ENCODE data around the gene AKAP13.

AKAP13 gene

DNA sequence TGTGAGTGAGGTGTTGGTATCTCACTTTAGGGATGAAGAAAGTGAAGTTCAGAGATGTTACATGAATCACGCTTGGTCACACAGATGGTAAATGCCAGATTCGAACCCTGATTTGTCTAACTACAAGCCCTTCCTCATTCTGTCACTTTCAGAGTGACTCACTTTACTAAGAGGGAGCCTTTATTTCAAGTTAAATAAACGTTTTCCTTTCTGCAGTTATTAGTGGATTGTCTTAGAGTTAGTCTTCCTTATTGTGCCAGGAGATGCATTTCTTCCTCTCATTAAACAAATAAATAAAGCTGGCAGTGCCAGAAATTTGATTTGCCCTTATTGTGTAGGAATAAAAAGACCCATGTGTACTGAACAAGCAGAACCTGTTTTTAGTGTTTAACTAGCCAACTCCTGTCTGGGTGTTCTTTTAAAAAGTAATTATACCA, 162.5 kb downstream of the AKAP13 start:
- DNase-seq = no peak

DNA sequence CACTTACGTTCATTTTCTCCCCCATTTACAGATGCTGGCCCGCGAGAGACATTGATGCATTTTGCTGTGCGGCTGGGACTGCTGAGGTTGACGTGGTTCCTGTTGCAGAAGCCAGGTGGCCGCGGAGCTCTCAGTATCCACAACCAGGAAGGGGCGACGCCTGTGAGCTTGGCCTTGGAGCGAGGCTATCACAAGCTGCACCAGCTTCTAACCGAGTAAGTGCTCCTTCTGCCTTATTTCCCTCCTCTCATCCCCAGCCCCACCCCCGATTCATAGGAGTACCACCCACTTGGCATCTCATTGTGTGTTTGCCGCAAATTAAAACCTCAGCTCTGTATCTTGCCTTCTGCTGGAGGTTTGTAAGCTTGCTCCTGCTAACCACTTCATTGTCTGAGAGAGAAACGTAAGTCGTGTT, 163.3 kb downstream of the AKAP13 start:
- DNase-seq = peak; percentile 33 to 63

DNA sequence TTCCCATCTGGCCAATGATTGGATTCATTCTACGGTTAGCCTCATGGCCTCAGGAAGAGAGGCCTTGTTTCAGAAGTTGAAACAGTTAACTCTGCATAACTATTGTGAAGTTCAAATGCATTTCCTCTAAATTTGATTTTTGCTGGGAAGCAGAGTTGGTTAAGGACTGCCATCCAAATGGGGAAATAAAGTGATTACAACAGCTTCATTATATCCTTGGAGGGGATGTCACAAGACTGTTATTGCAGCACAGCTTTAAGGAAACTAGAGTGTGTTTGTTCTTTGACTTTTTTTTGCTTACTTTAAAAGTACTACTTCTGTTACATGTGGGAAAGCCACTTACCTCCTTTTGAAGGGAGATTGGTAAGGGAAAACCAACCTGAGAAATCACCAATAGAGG, 164.8 kb downstream of the AKAP13 start:
- no peak for DNase-seq

DNA sequence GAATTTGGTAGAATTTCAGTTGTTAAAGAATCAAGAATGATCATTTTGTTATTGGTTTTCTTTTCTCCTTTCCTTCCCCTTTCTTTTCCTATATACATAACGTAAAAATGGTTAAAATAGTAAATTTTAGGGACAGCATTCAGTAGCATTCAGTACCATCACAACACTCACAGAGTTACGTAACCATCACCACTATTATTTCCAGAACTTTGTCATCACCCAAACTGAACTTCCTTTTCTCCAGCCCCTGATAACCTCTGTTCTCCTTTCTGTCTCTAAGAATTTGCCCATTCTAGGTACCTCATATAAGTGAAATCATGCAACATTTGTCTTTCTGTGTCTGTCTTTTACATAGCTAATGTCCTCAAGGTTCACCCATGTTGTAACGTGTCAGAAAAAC, 165.3 kb downstream of the AKAP13 start:
- no peak for DNase-seq

DNA sequence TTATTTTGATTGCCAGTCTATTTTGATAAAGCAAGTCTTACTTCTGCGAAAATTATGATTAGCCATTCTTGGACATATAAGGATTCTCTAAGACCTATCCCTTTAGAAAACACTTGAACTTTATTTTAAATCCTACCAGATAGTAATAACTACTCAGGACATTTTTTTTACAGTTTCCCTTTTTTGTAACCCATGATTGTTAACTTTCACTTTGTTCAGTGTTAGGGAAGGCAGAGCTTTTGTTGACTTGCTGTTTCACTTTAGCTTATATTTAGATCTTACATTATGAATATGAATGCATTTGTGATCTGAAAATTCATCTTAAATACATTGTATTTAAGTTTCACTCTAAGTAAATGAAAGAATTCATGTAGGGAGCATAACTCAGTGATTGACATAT, 167.0 kb downstream of the AKAP13 start:
- DNase-seq = no peak

DNA sequence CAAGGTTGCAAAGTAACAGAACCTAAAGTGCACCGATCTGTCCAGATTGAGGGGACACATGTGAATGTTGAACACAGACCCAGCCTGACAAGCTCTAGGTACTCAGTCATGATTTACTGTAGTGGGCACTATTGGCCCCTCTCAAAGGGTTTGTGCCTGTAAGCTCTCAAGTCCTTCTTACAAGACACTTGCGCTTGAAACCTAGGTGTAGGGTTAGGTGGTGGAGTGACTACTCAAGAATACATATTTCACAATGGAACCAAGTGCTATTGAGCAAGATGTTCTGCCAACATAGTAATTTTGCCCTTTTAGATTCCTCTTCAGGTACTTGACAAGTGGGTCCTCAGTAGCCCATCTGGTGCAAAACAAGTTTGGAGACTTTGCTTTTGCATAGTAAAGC, 169.9 kb downstream of the AKAP13 start:
- DNase-seq = no peak

DNA sequence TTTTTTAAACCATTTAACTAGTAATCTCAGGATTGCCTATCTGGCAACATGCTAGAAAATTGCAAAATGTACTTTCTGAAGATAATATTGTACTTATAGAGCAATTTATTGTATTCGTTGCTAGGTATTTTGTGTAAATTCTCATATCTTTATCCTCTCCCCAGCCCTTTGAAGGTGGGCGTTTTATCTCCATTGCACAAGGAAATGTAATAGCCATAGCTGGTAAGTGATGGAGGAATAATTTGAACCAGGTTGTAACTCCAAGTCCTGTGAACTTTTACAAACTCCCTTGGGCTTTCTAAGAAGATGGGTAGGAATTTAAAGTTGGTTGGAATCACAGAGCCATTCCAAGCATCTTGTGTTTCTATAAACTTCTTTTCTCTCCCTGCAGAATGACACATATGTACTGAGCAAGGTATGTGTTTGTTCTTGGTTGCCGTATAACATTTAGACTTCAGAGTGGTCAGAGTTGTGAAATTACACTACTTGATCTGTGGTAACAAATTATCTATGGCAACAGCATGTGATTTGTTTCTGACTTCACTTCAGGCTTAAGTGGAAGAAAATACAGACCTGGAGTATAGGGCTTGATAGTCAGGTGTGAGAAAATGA, 170.9 kb downstream of the AKAP13 start:
- DNase-seq = no peak

DNA sequence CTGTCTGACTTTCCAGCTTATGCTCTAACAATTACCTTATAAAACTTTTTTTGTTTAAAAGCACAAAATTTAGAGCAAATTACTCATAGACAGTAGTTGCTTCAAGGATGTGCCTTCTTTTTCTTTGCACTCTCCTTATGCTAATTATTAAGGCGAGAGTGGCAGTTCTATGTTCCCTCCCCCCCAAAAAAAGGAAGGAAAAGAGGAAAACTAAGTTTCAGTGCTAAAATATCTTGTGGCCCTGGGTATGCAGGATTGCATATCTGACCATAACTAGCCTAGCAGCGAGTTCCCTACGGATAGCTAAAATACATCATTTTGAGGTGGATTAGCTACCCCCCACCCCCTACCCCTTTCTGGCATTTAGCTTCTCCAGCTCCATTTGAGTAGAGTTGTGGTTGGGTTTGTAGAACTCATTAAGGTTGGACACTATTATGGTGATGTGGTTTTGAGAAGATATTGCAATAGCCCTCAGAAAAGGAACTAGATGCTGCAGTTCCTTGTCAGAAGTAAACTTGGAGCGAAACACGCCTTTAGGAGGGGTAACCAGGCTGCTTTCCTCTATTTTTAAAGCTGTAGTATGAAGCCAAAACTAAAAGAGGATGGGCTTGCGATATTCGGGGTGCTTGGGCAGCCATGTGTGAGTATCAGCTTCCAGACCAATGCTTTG, 174.6 kb downstream of the AKAP13 start:
- DNase-seq = no peak

DNA sequence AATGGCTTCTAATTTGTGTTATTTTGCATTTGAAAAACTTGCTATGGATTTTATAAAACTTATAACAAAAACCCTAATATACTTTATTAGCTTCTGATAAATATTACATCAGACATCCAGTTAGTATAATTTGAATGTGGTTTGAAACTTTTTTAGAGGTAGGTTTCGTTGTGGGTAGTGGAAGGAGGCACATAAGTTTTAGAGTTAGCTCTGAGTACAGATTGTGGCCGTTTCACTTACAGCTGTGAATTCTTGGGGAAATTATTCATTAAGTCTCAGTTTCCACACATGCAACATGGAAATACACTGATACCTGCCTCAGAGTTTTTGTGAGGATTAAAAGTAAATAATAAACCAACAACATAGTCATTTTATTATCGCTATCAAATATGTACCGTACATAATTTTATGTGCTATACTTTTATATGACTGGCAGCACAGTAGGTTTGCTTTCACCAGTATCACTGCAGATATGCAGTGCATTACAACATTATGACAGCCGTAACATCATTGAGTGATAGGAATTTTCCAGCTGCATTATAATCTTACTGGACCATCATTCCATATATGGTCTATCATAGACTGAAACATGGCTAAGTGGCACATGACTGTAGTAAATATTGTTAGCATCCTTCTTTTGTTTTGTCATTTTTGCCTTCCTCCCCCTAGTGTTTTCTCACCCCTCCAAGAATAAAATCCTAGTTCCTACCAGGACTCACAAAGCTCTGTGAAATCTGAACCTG, 175.6 kb downstream of the AKAP13 start:
- no peak for DNase-seq

DNA sequence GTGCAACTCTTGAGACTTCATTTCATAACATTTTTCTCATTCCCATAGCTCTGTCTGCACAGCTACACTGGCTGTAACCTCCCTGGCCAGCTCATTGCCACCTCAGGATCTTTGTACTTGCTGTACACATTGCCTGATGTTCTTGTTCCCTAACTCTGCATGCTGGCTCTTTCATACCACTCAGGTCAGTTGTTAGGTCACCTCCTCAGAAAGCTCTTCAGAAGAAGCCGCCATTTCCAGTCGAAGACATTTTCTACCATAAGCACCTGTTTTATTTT, 176.2 kb downstream of the AKAP13 start:
- DNase-seq = no peak

DNA sequence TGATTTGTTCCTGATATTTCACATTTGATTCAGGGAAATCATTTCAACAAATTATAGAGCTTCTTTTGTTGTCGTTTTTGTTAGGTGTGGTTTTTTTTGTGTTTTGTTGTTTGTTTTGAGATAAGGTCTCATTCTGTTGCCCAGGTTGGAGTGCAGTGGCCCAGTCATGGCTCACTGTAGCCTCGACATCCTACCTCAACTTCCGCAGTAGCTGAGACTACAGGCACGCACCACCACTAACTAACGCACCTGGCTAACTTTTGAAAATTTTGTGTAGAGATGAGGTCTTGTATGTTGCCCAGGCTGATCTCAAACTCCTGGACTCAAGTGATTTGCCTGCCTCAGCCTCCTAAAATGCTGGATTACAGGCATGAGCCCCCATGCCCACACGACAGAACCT, 177.0 kb downstream of the AKAP13 start:
- DNase-seq = no peak

DNA sequence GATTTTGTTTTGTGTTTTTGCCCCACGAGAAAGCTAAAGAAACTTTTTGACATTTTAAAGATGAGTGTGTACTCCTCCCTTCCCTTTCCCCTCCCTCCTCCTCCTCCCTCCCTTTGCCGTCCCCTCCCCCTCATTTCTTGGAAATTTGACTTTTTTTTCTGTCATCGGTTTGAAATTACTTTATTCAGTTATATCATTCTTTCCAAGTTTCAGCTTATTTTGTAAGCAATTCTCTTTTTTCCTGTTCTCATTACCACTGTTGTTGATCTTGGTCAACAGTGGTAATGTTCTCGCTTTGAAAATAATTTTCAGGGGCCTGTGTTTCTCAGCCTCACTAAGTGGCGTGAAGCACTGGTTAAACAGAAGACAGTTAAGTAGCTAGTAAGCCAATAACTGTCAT, 178.4 kb downstream of the AKAP13 start:
- no peak for DNase-seq

DNA sequence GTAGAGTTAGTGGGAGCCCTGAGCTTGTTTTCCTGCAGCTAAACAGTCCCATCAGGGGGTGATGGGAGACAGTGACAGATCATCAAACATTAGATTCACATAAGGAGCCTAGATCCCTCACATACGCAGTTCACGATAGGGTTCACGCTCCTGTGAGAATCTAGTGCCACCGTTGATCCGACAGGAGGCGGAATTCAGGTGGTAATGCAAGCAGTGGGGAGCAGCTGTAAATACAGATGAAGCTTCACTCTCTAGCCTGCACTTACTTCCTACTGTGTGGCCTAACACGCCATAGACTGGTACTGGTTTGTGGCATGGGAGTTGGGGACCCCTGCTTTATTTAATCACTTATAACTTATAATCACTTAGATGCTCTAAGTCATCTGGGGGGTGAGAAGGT, 179.1 kb downstream of the AKAP13 start:
- DNase-seq = no peak

DNA sequence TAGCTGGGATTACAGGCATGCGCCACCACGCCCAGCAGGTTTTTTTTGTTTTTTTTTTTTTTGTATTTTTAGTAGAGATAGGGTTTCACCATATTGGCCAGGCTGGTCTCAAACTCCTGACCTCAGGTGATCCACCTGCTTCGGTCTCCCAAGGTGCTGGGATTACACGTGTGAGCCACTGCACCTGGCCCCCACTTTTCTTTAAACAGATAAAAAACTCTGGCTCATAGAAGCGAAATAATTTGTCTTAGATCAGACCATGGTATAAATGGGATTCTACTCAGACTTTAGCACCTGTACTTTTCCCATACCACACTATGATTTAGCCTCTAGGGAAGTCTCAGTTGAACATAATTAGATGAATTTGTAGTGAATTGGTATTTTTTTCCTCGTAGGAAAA, 182.4 kb downstream of the AKAP13 start:
- DNase-seq = no peak

DNA sequence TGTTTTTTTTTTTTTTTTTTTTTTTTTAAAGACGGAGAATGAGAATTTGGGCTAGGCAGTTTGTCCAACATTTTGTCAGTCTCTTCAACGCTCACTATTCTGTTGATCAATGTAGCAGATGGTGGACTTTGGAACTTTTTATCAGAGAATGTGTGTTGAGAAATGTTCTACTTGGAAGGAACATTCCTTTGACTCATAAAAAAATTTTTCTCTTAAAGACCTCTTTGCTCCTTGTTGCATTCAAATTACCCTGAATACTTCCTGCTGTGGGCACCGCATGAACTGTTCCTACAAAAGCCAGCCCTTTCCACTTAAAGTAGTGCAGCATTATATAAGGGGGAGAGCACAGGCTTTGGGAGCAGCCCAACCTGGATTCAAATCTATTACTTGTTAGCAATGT, 182.9 kb downstream of the AKAP13 start:
- no peak for DNase-seq

DNA sequence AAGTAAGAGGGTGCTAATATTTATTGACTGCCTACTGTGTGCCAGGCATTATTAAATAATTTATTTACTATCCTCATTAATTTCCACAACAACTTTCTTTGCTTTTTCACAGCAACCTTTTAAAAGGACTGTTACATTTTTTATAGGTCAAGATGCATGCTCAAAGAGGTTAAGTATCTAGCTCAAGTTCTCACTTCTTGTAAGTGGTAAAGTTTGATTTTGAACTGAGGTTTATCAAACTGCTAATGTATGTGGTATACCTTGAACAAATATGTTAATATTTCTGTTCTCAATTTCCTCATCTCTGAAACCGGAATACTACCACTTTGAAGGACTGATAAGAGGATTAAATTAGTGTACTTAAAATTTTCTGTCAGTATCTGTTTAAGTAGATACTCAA, 183.3 kb downstream of the AKAP13 start:
- no peak for DNase-seq

DNA sequence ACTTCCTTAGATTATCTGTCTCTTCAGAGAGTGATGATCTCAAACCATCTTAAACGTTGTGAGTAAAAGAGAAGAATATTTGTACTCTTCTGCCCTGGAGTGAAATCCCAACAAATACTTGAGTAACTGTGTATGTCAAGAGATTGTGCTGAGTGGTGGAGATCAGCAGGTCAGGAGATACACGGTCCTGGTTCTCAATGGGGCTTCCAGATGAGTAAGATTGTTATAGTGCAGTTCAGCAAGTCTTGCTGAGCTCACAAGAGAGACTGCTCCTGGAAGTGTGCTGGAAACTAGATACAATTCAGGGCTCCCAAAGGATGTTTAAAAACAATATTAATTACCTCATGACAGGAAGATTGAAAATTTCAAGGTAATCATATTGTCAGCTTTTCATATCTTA, 184.3 kb downstream of the AKAP13 start:
- DNase-seq = no peak

DNA sequence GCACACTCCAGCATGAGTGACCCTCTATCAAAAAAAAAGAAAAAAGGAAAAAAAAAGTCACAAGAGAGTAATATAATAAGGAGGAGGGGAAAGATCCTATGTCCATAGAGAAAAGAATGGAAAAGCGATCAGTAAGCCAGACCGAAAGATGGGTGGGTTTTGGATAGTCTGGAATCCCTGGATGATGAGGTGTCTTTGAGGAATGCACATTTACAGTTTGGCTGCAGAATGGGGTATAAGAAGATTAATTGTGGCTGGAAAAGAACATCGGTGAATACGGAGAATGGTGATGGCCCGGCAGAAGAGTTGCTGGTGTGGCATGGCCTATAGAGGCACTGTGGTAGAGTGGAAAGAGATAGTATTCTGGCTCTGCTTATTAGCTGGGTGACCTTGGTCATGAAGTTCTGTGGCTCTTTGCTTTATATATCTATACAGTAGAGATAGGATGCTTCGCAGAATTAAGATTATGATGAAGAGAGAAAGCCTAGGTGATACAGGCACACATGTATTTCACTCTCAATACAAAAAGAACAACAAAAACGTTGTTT, 187.9 kb downstream of the AKAP13 start:
- no peak for DNase-seq

DNA sequence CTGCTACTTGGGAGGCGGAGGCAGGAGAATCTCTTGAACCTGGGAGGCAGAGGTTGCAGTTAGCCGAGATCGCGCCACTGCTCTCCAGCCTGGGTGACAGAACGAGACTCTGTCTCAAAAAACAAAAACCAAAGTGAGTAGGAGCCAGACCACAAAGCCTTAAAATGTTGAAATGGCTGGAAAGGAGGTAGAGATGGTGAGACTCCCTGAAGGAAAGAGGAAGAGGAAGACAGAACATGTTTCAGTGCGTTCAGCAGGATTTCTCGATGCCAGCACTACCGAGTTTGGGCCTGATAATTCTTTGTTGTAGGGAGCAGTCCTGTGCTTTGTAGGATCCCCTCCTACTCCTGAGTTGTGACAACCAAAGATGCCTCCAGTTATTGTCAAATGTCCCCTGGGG, 189.9 kb downstream of the AKAP13 start:
- DNase-seq = no peak

DNA sequence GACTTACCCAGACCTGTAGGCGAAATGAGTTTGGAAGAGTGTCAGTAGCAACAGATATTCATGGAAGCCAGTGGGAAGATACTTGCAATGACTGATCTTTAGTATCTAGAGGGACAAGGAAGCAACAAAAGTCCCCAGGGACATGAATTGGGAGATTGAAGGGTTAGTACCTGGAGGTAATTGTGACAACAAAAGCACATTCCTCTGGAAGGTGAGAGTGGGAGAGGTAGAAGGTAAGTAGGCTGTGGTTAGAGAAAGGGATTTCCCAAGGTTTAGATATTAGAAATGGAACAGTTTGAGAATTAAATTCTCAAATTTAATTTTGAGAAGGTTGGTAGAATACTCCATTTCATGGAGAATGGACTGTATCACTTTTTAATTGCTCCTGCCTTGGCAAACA, 191.4 kb downstream of the AKAP13 start:
- no peak for DNase-seq

DNA sequence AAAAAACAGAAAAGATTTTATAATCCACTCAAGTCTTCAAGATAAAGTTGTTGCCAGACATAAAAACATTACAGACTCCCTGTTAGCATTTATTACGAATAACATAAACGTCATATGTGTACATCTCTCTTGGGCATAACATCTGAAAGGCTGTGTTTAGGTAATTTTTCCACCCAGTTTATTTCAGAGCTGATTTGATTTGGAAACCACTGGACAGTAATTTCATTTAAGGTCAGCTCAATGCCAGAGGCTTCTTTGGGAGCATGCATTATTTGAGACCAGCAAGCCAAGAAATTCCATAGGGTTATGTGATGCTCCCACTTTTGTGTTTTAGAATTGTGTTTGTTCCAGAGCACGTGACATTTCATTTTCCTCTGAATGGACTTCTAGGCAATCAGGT, 196.0 kb downstream of the AKAP13 start:
- DNase-seq = no peak

DNA sequence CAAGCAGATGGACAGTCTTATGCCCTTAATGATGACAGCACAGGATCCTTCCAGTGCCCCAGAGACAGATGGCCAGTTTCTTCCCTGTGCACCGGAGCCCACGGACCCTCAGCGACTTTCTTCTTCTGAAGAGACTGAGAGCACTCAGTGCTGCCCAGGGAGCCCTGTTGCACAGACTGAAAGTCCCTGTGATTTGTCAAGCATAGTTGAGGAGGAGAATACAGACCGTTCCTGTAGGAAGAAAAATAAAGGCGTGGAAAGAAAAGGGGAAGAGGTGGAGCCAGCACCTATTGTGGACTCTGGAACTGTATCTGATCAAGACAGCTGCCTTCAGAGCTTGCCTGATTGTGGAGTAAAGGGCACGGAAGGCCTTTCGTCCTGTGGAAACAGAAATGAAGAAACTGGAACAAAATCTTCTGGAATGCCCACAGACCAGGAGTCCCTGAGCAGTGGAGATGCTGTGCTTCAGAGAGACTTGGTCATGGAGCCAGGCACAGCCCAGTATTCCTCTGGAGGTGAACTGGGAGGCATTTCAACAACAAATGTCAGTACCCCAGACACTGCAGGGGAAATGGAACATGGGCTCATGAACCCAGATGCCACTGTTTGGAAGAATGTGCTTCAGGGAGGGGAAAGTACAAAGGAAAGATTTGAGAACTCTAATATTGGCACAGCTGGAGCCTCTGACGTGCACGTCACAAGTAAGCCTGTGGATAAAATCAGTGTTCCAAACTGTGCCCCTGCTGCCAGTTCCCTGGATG, 198.7 kb downstream of the AKAP13 start:
- DNase-seq = peak in 1 of 2 donors; percentile 9

DNA sequence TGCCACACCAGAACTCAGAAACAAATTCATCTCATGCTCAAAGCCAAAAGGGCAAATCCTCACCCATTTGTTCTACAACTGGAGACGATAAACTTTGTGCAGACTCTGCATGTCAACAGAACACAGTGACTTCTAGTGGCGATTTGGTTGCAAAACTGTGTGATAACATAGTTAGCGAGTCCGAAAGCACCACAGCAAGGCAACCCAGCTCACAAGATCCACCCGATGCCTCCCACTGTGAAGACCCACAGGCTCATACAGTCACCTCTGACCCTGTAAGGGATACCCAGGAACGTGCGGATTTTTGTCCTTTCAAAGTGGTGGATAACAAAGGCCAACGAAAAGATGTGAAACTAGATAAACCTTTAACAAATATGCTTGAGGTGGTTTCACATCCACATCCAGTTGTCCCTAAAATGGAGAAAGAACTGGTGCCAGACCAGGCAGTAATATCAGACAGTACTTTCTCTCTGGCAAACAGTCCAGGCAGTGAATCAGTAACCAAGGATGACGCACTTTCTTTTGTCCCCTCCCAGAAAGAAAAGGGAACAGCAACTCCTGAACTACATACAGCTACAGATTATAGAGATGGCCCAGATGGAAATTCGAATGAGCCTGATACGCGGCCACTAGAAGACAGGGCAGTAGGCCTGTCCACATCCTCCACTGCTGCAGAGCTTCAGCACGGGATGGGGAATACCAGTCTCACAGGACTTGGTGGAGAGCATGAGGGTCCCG, 199.7 kb downstream of the AKAP13 start:
- DNase-seq = peak; percentile 32 to 47
